Fibroblast of gingiva (primary cell): ENCODE data around the gene PLEKHG3.

Source experiments
- DNase-seq: peaks from one replicate; pipeline ENCODE4 v3.0.0-alpha.2; 2011; ENCODE audit warnings: low read depth

Gene PLEKHG3

DNA sequence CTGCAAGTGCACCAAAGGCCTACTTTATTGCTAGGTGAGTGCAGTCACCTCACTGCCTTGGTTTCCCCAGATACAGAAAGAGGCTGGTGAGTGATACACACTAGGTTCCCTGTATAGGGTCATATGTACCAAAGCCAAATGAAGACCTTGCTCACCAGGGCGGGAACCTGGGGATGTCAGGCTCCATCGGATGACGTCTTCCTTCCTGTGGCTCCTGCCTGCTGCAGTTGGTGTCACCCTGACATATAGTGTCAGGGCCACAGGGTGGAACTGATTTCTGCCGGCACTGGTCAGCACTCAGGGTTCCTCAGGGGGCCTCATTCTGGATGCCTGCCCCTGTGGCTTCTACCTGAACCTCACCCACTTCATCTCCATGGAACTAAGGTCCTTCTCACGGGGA, 43.1 kb downstream of the PLEKHG3 start:
- DNase-seq: no peak

DNA sequence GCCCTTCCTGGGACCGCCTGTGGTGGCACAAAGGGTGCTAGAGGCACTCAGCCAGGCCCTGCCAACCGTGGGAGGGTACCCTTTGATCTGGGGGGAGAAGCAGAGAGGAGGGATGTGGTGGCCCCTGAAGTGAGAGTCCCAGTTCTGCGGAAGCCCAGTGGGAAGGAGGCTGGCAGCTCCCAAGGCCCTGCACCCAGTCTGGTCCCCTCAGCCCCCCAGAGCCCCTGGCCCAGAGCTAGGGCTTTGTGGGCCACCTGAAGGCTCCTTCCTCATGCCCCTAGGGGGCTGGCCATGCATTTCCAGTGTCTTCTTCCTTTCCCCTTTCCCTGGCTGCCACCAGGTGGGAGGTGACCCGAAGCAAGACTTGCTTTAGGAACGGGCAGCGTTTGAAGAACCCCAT, 44.3 kb downstream of the PLEKHG3 start:
- DNase-seq: no peak

GRCh38 chr14:64748995-64749714, 44.9 kb downstream of the PLEKHG3 start:
- DNase-seq: no peak

GRCh38 chr14:64752909-64753308, 48.7 kb downstream of the PLEKHG3 start:
- no peak for DNase-seq

GRCh38 chr14:64753374-64753773, 49.1 kb downstream of the PLEKHG3 start:
- DNase-seq: no peak

- DNase-seq: no peak
Measured at GRCh38 chr14:64753999-64754398, 49.8 kb downstream of the PLEKHG3 start.

GRCh38 chr14:64754685-64755084, 50.5 kb downstream of the PLEKHG3 start:
- DNase-seq: no peak

DNA sequence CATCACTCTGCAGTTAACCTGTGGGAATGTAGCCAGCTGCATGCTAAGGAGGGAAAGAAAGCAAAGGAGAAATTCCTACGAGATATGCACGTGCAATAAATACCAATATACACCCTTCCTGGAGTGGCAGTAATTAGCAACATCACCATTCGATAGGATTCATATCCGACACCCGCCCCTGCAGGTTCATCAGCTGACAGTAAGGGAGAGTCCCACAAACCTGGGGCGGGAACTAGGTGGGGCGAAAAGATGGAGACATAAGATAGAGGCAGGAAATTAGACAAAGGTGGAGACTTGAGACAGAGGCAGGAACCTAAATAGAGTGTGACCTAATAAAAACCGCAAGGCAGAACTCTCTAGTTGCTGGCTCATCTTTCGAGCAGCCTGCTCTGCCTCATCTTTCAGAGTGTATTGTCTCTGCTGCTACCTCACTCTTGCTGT, 51.6 kb downstream of the PLEKHG3 start:
- DNase-seq: no peak

DNA sequence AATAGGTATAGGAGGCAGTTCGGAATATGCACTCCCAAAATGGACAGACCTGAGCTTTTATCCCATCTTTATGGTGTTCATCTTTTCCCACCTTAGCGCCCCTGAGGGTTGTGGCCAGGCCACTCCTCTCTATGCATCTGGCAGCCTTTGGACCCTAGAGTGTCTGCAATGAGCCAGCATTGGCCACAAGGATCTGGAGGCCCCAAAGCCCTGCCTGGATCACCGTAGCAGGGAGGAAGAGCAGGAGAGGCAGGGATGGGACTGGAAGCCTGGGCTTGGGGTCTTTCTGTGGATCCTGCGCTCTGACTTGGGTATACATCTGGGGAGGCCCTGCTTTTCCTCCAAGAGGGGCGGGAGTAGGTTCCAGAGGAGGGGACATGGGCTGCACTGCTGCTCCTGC, 52.5 kb downstream of the PLEKHG3 start:
- DNase-seq: no peak

- no peak for DNase-seq
Measured at GRCh38 chr14:64757601-64758000, 53.4 kb downstream of the PLEKHG3 start.

- no peak for DNase-seq
Measured at GRCh38 chr14:64758025-64758521, 53.8 kb downstream of the PLEKHG3 start.

DNA sequence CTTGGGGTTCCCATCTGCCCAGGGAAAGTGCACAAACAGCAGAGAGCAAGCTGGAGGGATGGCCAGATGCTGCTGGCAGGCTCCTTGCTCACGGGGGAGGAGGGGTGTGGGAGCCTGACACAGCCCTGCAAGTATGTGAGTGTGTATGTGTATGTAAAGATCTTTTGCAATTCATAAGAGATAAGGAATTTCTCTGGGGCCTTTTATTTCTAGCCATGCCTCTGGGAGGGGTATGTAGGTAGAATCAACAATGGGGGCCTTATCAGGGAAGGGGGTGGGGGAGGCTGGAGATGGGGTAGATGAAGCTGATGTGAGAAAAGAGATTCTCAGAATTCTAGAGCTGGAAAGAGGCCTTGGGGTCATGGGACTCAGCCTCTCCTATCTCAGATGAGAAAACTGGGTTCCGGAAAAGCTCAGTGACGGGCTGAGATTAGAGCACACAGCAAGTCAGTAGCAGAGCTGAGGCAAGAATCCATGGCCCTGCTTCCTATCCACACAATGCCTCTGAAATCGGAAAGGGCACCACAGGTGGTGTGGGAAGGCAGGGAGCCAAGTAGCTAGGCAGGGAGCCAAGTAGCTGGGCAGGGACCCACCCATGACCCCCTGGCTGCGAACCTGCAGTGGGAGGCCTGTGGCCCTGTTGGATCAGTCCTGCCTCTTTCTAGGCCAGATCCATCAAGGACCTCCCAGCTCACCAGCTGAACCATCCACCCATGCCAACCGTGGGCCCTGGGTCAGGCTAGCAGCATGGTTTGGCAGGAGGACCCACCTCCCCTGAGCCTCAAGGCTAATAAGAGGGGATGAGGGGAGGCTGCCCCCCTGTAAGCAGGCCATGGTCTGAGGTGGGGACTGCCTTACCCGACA, 54.7 kb downstream of the PLEKHG3 start:
- DNase-seq: peak; percentile 81

GRCh38 chr14:64759555-64759938, 55.3 kb downstream of the PLEKHG3 start:
- DNase-seq: no peak

DNA sequence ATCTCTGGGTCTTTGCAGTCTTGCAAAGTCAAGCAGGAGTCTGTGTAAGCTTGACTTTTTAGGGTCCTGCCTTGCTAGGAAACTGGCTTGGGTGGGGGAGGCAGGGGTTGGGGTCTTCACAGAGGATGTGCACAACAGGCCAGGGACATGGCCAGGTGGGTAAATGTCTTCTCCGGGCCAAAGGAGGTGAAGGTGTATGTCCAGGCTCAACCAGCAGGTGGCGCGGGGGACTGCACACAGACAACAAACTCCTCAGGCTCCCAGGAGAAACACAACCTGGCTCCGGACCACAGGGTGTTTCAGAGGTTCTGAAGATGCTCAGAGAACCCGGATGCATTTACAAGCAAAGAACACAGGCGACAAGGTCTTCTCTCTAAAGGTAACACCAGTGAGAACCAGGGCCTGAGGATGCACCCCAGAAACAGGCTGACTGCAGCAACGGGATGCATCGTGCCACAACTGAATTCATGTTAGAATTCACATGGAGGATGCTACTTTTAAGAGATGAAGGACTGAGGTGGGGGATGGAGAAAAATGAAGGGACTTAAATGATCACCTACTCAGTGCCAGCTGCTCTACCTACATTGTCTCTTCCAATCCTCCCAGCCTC, 56.0 kb downstream of the PLEKHG3 start:
- DNase-seq: no peak

- DNase-seq: no peak
Measured at GRCh38 chr14:64760916-64761315, 56.7 kb downstream of the PLEKHG3 start.

- DNase-seq: no peak
Measured at GRCh38 chr14:64761441-64762043, 57.3 kb downstream of the PLEKHG3 start.

DNA sequence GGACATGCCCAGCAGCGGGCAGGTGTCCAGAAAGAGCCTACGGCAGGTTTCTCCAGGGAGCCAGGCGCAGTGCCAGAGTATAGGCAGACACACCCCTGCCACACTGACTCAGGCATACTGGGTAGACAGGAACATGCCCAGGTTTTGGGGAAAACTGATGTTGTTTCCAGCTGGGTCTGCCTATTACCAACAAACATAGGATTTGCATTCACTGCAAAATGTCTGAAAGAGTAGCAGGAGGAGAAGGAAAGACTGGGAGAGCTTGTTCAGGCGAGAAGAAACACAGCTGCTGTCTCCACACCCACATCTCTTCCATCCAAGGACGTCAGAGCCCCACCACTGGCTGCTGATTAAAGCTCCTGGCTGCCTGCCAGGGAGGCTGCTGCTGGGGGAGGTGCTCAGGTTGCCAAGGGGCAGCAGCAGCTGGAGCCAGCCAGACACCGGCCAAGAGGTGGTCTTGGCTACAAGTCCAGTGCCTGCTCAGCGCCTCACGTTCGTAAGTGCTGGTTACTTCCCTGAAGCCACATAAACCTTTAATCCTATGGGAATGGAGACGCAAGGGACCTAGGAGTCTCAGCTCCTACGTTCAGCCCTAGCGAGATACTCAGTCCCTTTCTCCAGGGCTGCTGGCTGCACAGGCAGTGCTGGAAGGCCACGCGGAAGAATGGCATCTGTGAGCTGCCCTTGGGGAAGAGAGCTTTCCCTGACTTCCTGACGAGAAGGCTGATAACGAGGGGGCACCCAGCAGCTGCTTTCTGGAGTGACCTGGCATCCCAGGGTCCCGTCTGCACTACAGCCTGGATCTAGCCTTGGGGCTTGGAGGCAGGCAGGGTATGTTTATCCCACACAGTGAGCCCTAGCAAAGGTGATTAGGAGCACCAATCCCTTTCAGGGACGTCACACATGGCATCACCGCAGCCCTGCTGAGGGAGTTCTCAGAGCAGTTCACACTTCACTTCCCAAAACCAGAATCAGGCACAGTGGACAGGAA, 58.1 kb downstream of the PLEKHG3 start:
- DNase-seq: peak; percentile 31

DNA sequence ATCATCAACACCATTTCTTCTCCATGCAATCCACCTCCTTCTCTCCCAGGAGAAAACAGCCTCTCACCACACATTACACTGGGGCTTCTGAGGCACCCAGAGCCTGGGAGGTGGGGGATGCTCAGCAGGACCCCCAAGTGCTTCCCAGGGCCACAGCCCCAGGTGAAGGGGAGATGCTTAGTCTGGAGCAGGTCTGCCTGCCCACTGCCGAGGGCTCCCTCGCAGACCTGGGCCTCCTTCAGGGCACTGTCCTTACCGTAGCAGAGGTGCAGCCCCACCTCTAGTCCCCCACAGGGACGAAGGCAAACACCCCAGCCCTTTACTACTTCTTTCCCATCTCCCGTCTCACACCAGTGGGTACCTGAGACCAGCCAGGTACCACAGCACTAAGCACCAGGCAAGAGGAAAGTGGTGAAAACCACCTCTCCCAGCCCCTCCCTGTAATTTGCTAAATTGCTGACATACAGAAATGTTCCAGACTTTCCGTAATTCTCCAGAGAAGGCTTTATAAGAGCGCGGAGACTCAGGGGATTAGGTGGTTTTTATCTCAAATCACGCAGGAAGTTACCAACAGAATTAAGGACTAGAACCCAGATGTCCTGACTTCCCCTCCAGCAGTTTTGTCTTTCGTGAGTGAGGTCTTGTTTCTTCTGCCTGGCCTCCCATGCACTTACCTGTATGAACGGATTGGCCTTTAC, 59.0 kb downstream of the PLEKHG3 start:
- DNase-seq: no peak

GRCh38 chr14:64763801-64764621, 59.8 kb downstream of the PLEKHG3 start:
- no peak for DNase-seq
